Activated CD8-positive, alpha-beta T cell treated with anti-CD3 and anti-CD28 coated beads for 36 hours (primary cell): Measurements from ENCODE around the gene ZNF574. TPM values are rescaled to one million over a fixed set of nuclear protein-coding genes. Genes with fewer than 3 reads are reported as not detected.

ENCODE experiments used
- ATAC-seq: fragments of 200-7000 bp; cut with Tn5 transposase; one replicate; pipeline ENCODE4 v1.10.0; 2021; ENCODE audit warnings: mild to moderate bottlenecking, moderate library complexity
- CTCF ChIA-PET: fragments of 350-600 bp; sonication (Branson Sonifier 250); formaldehyde crosslinking; loops from one replicate; lab custom pipeline; 2021; ENCODE audit warnings: antibody characterized with exemption; lab: Charles Lee
- POLR2A ChIA-PET: fragments of 350-600 bp; sonication (Branson Sonifier 250); formaldehyde crosslinking; loops from one replicate; lab custom pipeline; 2021; ENCODE audit warnings: antibody characterized with exemption; lab: Charles Lee
- DNase-seq: peaks from one replicate; pipeline ENCODE4 v3.0.0-alpha.2; 2020
- H3K27ac Mint-ChIP-seq: one replicate; pipeline ENCODE4 v1.8.0; 2021; ENCODE audit warnings: mild to moderate bottlenecking, mixed read lengths
- H3K27me3 Mint-ChIP-seq: one replicate; pipeline ENCODE4 v1.8.0; 2021; ENCODE audit warnings: mixed read lengths
- H3K36me3 Mint-ChIP-seq: one replicate; pipeline ENCODE4 v1.8.0; 2021; ENCODE audit warnings: low read depth, mixed read lengths
- H3K4me1 Mint-ChIP-seq: one replicate; pipeline ENCODE4 v1.8.0; 2021; ENCODE audit warnings: low read depth, mixed read lengths
- H3K4me3 Mint-ChIP-seq: one replicate; pipeline ENCODE4 v1.8.0; 2021; ENCODE audit warnings: mild to moderate bottlenecking, moderate library complexity, mixed read lengths
- H3K9me3 Mint-ChIP-seq: one replicate; pipeline ENCODE4 v1.8.0; 2021; ENCODE audit warnings: mixed read lengths
- intact Hi-C: fragments of 100-400 bp; cut with micrococcal nuclease; formaldehyde crosslinking; loops from one replicate; pipeline ENCODE4 v1.10.0; 2022
- total RNA-seq, 2 experiments: library from RNA; stranded (reverse); gene quantifications; one replicate each; pipeline ENCODE4 v1.2.3, GENCODE V29; 2021
- TF ChIP-seq, protein P1 (sequence below): fragments of 200-600 bp; IDR thresholded peaks from one replicate; pipeline ENCODE4 v1.8.0; 2022; ENCODE audit warnings: antibody characterized with exemption, mild to moderate bottlenecking

Gene ZNF574
- total RNA-seq, 2 experiments from 2014 or later = 12.4 to 12.8 TPM

GRCh38 chr19:42086188-42086736 lies 10.3 kb downstream of the ZNF574 start:
- H3K4me1 Mint-ChIP-seq = peaks cover 33% of the 10 kb centered on the region
- CTCF ChIA-PET = no interaction called here

DNA sequence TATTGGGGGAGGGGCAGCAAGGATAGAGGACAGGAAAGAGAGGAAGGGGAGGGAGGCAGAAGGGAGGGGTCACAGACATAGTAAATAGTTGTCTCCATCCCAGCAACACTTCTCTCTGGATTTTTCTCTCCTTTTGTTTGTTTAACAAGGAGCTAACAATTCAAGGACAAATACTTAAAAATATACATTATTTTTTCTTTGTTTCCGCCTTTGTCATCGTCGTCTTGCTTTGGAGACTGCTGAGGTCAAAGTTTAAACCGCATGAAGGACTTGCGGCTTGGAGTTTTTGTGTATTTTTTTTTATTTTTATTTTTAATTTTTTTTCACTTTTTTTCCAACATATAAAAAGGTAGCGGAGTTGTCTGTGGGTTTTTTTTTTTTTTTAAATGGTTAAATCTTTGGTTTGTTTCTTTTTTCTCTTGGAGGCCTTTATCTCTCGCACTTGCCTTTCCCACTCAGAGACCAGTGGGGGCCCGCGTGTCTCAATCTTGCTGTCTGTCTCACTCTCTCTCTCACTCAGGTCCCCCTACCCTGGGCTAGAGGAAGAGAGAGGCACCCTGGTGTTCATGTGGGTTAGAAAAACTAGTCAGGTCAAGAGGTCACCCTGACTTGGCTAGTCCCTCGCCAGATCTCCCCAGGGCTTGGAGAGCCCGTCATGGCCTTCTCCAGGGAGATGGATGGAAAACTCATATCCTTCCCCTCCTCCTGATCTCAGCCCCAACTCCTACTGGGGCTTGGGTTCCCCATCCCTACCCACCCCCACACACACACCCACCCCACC lies 11.0 kb downstream of the ZNF574 start:
- H3K27me3 Mint-ChIP-seq = no peaks in the 10 kb centered on the region
- TF ChIP-seq, protein P1, sequence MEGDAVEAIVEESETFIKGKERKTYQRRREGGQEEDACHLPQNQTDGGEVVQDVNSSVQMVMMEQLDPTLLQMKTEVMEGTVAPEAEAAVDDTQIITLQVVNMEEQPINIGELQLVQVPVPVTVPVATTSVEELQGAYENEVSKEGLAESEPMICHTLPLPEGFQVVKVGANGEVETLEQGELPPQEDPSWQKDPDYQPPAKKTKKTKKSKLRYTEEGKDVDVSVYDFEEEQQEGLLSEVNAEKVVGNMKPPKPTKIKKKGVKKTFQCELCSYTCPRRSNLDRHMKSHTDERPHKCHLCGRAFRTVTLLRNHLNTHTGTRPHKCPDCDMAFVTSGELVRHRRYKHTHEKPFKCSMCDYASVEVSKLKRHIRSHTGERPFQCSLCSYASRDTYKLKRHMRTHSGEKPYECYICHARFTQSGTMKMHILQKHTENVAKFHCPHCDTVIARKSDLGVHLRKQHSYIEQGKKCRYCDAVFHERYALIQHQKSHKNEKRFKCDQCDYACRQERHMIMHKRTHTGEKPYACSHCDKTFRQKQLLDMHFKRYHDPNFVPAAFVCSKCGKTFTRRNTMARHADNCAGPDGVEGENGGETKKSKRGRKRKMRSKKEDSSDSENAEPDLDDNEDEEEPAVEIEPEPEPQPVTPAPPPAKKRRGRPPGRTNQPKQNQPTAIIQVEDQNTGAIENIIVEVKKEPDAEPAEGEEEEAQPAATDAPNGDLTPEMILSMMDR = no peak
- POLR2A ChIA-PET = no interaction called here
- H3K4me3 Mint-ChIP-seq = no peak overlapping the region
- CTCF ChIA-PET = no interaction called here
- peaks cover 14% of the 10 kb centered on the region for H3K36me3 Mint-ChIP-seq
- no peak overlapping the region for H3K27ac Mint-ChIP-seq
- DNase-seq = no peak
- intact Hi-C loops = no loop called here
- peaks cover 26% of the 10 kb centered on the region for H3K4me1 Mint-ChIP-seq
- ATAC-seq = no peak
- H3K9me3 Mint-ChIP-seq = no peaks in the 10 kb centered on the region

More at GRCh38 chr19:42086188-42086736, 10.3 kb downstream of the ZNF574 start:
- intact Hi-C loops = no loop called here
- H3K9me3 Mint-ChIP-seq = no peaks in the 10 kb centered on the region
- no peaks in the 10 kb centered on the region for H3K27me3 Mint-ChIP-seq
- POLR2A ChIA-PET = no interaction called here
- DNase-seq (no peak), ATAC-seq (no peak)
- TF ChIP-seq, protein P1 = no peak
- H3K36me3 Mint-ChIP-seq = peaks cover 21% of the 10 kb centered on the region
- no peak overlapping the region for H3K27ac Mint-ChIP-seq
- no peak overlapping the region for H3K4me3 Mint-ChIP-seq

GRCh38 chr19:42088471-42089190 lies 12.7 kb downstream of the ZNF574 start:
- Mint-ChIP-seq H3K4me1 (peaks cover 28% of the 10 kb centered on the region), H3K27ac (no peak overlapping the region), H3K27me3 (no peaks in the 10 kb centered on the region), H3K9me3 (no peaks in the 10 kb centered on the region), H3K36me3 (peaks cover 16% of the 10 kb centered on the region), H3K4me3 (no peak overlapping the region)
- TF ChIP-seq, protein P1 = no peak
- POLR2A ChIA-PET = no interaction called here
- CTCF ChIA-PET = no interaction called here
- intact Hi-C loops = no loop called here
- ATAC-seq = no peak
- no peak for DNase-seq

DNA sequence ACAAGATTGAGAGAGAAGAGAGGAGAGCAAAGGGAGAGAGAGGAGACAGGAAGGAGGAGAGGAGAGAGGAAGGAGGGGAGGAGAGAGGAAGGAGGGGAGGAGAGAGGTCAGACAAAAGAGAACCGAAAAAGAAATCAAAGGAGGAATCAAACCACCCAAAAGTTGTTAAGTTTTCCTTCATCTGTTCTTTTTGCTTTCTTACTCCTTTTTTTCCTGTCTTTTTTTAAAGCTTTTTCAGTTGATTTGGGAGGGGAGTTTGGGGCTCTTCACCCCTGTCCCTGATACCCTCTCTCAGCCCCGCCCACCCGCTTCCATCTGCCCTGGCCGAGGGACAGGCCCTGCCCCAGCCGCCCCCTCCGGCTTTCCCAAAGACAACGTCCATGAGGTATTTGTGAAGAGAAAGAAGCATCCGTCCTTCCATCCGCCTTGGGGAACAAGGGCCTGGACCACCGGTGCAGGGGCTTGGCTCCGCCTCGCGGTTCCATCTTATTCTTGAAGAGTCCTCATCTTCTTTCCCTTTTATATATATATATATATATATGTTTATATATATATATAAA lies 13.3 kb downstream of the ZNF574 start:
- TF ChIP-seq, protein P1 = no peak
- Mint-ChIP-seq H3K27me3 (no peaks in the 10 kb centered on the region), H3K27ac (no peak overlapping the region), H3K9me3 (no peaks in the 10 kb centered on the region), H3K4me1 (peaks cover 28% of the 10 kb centered on the region), H3K4me3 (no peak overlapping the region), H3K36me3 (peaks cover 18% of the 10 kb centered on the region)
- intact Hi-C loops = no loop called here
- CTCF ChIA-PET = no interaction called here
- DNase-seq (no peak), ATAC-seq (no peak)
- POLR2A ChIA-PET = no interaction called here
